Measurements from ENCODE around the gene AGK. TPM values are rescaled to one million over a fixed set of nuclear protein-coding genes. Genes with fewer than 3 reads are reported as not detected.

AGK gene
- total and polyA plus RNA-seq, 2 of the 8 experiments (the other 6 are each of a cell fraction or from before 2014, with no cell fraction given), result 25.8 to 34.0 TPM

DNA sequence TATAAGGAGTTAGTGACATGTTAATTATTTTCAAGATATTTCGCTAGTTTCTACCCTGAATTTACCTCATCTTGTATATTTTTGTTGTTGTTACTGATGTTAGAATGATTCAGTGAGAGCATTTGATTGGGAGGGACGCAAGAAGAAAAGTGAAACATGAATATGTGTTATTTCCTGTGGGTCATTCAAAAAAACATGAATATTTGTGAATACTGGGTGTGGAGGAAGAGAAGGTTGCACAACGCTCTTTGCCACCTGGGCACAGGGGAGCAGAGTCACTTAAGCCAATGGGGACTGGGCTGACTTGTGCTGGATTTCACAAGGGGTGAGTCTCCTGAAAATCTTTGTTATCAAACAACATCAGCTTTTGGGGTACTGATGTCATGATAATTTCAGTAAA lies 39.5 kb downstream of the AGK start:
- Histone ChIP-seq H4K91ac (replicated peaks; ENCODE audit: insufficient read length, low read length) (no peak overlapping the region), H4K5ac (ENCODE audit: insufficient read length, low read depth, low read length) (no peak overlapping the region), H3K18ac (ENCODE audit: extremely low read depth, low read length) (no peak overlapping the region), H3K4ac (replicated peaks; ENCODE audit: insufficient read length, low read depth, low read length) (no peak overlapping the region), H3K79me2 (ENCODE audit: control insufficient read depth in 1 of 2, insufficient read depth in 2 of 2, low read length in 2 of 2) (peaks cover 0 to 11% of the 10 kb centered on the region in 2 experiments; a peak in 3 of 4 replicates), H2BK20ac (ENCODE audit: low read length) (no peak overlapping the region), H2BK12ac (ENCODE audit: low read depth, low read length) (no peak overlapping the region), H3K56ac (replicated peaks; ENCODE audit: insufficient read length, low read depth, low read length) (no peak overlapping the region), H2AK5ac (ENCODE audit: low read depth, low read length) (no peak overlapping the region), H2BK5ac (ENCODE audit: low read depth, low read length) (no peak overlapping the region), H3K4me2 (ENCODE audit: insufficient read depth in 1 of 2, low read depth in 2 of 2, low read length in 2 of 2) (no peak overlapping the region), H3K23me2 (ENCODE audit: low read depth, low read length) (no peaks in the 10 kb centered on the region), H4K8ac (ENCODE audit: extremely low read depth, insufficient read depth, low read length) (no peak overlapping the region), H3K36me3 (ENCODE audit: control insufficient read depth in 2 of 4, insufficient read depth in 4 of 4, low read length in 3 of 4) (peaks cover 0 to 5% (median 0%) of the 10 kb centered on the region in 4 experiments; a peak in 3 of 8 replicates), H2BK120ac (replicated peaks; ENCODE audit: low read depth, low read length) (no peak overlapping the region), H3K14ac (ENCODE audit: insufficient read length) (no peak overlapping the region), H3K27me3 (replicated peaks in 1 of 4; ENCODE audit: control insufficient read depth in 3 of 4, extremely low read depth in 1 of 4, insufficient read depth in 3 of 4, low read length in 3 of 4) (no peaks in the 10 kb centered on the region), H2BK15ac (ENCODE audit: low read length) (no peak overlapping the region), H2AFZ (ENCODE audit: low read length) (no peak overlapping the region), H3K4me3 (ENCODE audit: extremely low read depth in 1 of 4, insufficient read depth in 2 of 4, low read depth in 3 of 4, low read length in 4 of 4) (no peak overlapping the region), H3K27ac (ENCODE audit: low read depth, low read length) (no peak overlapping the region), H3K79me1 (ENCODE audit: low read depth, low read length) (peaks cover 2% of the 10 kb centered on the region; the same call in 1 of the 2 replicates), H3K23ac (ENCODE audit: insufficient read length) (no peak overlapping the region), H3K9ac (replicated peaks in 1 of 4; ENCODE audit: extremely low read depth in 1 of 4, low read depth in 3 of 4, low read length in 3 of 4) (no peak overlapping the region), H3K9me3 (ENCODE audit: insufficient read depth in 2 of 2, low read depth in 1 of 2, low read length in 1 of 2) (no peaks in the 10 kb centered on the region), H3K4me1 (replicated peaks in 1 of 4; ENCODE audit: control insufficient read depth in 3 of 4, insufficient read depth in 4 of 4, low read length in 3 of 4) (peaks cover 0 to 18% (median 11%) of the 10 kb centered on the region in 4 experiments; a peak in 5 of 7 replicates), H4K20me1 (replicated peaks in 1 of 2; ENCODE audit: control insufficient read depth in 1 of 2, insufficient read depth in 2 of 2, low read length in 2 of 2) (no peaks in the 10 kb centered on the region)
- POLR2A ChIA-PET (ENCODE audit: partially characterized antibody), result no interaction called here
- TF ChIP-seq POU5F1 (IDR thresholded peaks at IDR 0.05; ENCODE audit: low read depth, low read length), result no peak
- TF ChIP-seq, protein P1, sequence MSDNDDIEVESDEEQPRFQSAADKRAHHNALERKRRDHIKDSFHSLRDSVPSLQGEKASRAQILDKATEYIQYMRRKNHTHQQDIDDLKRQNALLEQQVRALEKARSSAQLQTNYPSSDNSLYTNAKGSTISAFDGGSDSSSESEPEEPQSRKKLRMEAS (IDR thresholded peaks at IDR 0.05), result no peak
- TF ChIP-seq, protein P2, sequence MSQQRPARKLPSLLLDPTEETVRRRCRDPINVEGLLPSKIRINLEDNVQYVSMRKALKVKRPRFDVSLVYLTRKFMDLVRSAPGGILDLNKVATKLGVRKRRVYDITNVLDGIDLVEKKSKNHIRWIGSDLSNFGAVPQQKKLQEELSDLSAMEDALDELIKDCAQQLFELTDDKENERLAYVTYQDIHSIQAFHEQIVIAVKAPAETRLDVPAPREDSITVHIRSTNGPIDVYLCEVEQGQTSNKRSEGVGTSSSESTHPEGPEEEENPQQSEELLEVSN (IDR thresholded peaks at IDR 0.05), result no peak
- no peak for TF ChIP-seq GABPA (IDR thresholded peaks at IDR 0.05; ENCODE audit: borderline replicate concordance, insufficient read depth, low read length)
- no peak for TF ChIP-seq HDAC6 (IDR thresholded peaks at IDR 0.05; ENCODE audit: low read depth, low read length)
- no peak for TF ChIP-seq CREB1 (IDR thresholded peaks at IDR 0.05)
- TF ChIP-seq CTBP2 (IDR thresholded peaks at IDR 0.05; ENCODE audit: borderline replicate concordance, insufficient read depth, insufficient read length, low read length), result no peak
- no peak for TF ChIP-seq TAF1 (IDR thresholded peaks at IDR 0.05; ENCODE audit: low read depth, low read length)
- no peak for TF ChIP-seq SIN3A (conservative IDR thresholded peaks at IDR 0.05 in 1 of 2, IDR thresholded peaks at IDR 0.05 in 1 of 2; ENCODE audit: low read depth in 1 of 2, low read length in 2 of 2)
- no peak for TF ChIP-seq EGR1 (IDR thresholded peaks at IDR 0.05; ENCODE audit: borderline replicate concordance, low read depth, low read length)
- WGBS, 2 experiments (ENCODE audit: extremely low coverage in 1 of 2, insufficient coverage in 1 of 2, insufficient read length in 1 of 2, insufficient replicate concordance in 2 of 2, low coverage in 1 of 2, low lambda C conversion rate in 2 of 2, missing lambda C conversion rate in 1 of 2), result 94% methylated on average over 3 of the region's 3 CpGs; no CpG with 5 or more reads in 1 of the 2 experiments
- FAIRE-seq (no peak), DNase-seq (ENCODE audit: low read depth in 1 of 2, low spot score in 2 of 2) (no peak)
- CTCF ChIA-PET (ENCODE audit: partially characterized antibody), result interaction anchor here (1.2 kb wide), 1 partner anchor 57 kb away, joined by 3 read pairs; no protein-coding TSS in a partner anchor
